ENCODE data around the gene CCND2.

GRCh38 chr12:4282892-4283511 is 9.4 kb downstream of the CCND2 start:
- TF ChIP-seq POLR2A (IDR thresholded peaks at IDR 0.05) (no peak), CTCF (IDR thresholded peaks at IDR 0.05) (no peak)
